KBM-7 (cell line): Measurements from ENCODE around the gene NMRK1.

ENCODE experiments used
- DNase-seq: peaks from one replicate; pipeline ENCODE4 v3.0.0-alpha.2; 2015
- in situ Hi-C: fragments of 300-500 bp; cut with MboI; formaldehyde crosslinking; loops from 2 replicates; pipeline ENCODE4 v1.14.3; 2020; ENCODE audit warnings: low sequenced_read_pairs, low pct_unique_long_range_greater_than_20kb, mixed read lengths

NMRK1 gene

GRCh38 chr9:75087824-75088645 lies at the start of gene NMRK1, which contains the start of gene OSTF1:
TSS of gene NMRK1 (minus strand) at chr9:75088155. CDS start at chr9:75083115, 5,040 bp downstream.
TSS of gene OSTF1 (plus strand) at chr9:75088514. CDS start at chr9:75088693, 179 bp downstream.
- DNase-seq = peak; percentile 93
- in situ Hi-C loops = no loop called here

- no peak for DNase-seq
- in situ Hi-C loops = no loop called here
Observed at GRCh38 chr9:75134495-75134894, 46.5 kb upstream of the NMRK1 start.

- DNase-seq = no peak
- in situ Hi-C loops = no loop called here
Observed at GRCh38 chr9:75133396-75133795, 45.4 kb upstream of the NMRK1 start.

- DNase-seq = no peak
- in situ Hi-C loops = no loop called here
Observed at GRCh38 chr9:75132244-75132643, 44.3 kb upstream of the NMRK1 start.

GRCh38 chr9:75131700-75132099 lies 43.7 kb upstream of the NMRK1 start:
- in situ Hi-C loops = no loop called here
- no peak for DNase-seq

GRCh38 chr9:75130621-75131230 lies 42.8 kb upstream of the NMRK1 start:
- DNase-seq = no peak
- in situ Hi-C loops = no loop called here

- no peak for DNase-seq
- in situ Hi-C loops = no loop called here
Observed at GRCh38 chr9:75130172-75130571, 42.2 kb upstream of the NMRK1 start.

- no peak for DNase-seq
- in situ Hi-C loops = no loop called here
Observed at GRCh38 chr9:75128535-75128934, 40.6 kb upstream of the NMRK1 start.

- in situ Hi-C loops = no loop called here
- DNase-seq = no peak
Observed at GRCh38 chr9:75123696-75124095, 35.7 kb upstream of the NMRK1 start.

GRCh38 chr9:75121914-75122558 lies 34.1 kb upstream of the NMRK1 start:
- in situ Hi-C loops = no loop called here
- no peak for DNase-seq

GRCh38 chr9:75120686-75121085 lies 32.7 kb upstream of the NMRK1 start:
- in situ Hi-C loops = no loop called here
- peak; percentile 19 for DNase-seq

- in situ Hi-C loops = no loop called here
- DNase-seq = no peak
Observed at GRCh38 chr9:75117564-75117963, 29.6 kb upstream of the NMRK1 start.

GRCh38 chr9:75116306-75116705 lies 28.4 kb upstream of the NMRK1 start:
- in situ Hi-C loops = no loop called here

GRCh38 chr9:75112789-75113188 lies 24.8 kb upstream of the NMRK1 start:
- DNase-seq = no peak
- in situ Hi-C loops = no loop called here

More at GRCh38 chr9:75116306-75116705, 28.4 kb upstream of the NMRK1 start:
- DNase-seq = peak; percentile 41

GRCh38 chr9:75111019-75111622 lies 23.2 kb upstream of the NMRK1 start:
- no peak for DNase-seq
- in situ Hi-C loops = no loop called here

GRCh38 chr9:75109210-75109839 lies 21.4 kb upstream of the NMRK1 start:
- DNase-seq = no peak
- in situ Hi-C loops = no loop called here

- in situ Hi-C loops = no loop called here
- peak; percentile 16 for DNase-seq
Observed at GRCh38 chr9:75108571-75108970, 20.6 kb upstream of the NMRK1 start.

GRCh38 chr9:75106857-75107256 lies 18.9 kb upstream of the NMRK1 start:
- DNase-seq = no peak
- in situ Hi-C loops = no loop called here

- in situ Hi-C loops = no loop called here
- DNase-seq = no peak
Observed at GRCh38 chr9:75105841-75106240, 17.9 kb upstream of the NMRK1 start.
